ENCODE measurements around the gene NDST1.

- TF ChIP-seq CTCF (IDR thresholded peaks at IDR 0.05; ENCODE audit: insufficient read depth, low read depth, low read length): no peak
- no peak for TF ChIP-seq EZH2 (IDR thresholded peaks at IDR 0.05; ENCODE audit: insufficient read depth, low read length)
These were observed 41.8 kb downstream of the NDST1 start for GRCh38 chr5:150549735-150550134.

Data from astrocyte (in vitro differentiated cells and primary cell).